A673 (cell line): ENCODE measurements around the gene CACNA2D3. TPM values are rescaled to one million over a fixed set of nuclear protein-coding genes. Genes with fewer than 3 reads are reported as not detected.

Experiments
- BruUV-seq: library from RNA; stranded (reverse); fragments of 400-500 nt; replicated peaks from 2 replicates; lab custom pipeline; 2021; lab: Mats Ljungman, UMichigan
- CTCF ChIA-PET: fragments of 300-600 bp; sonication (Branson Sonifier 250); formaldehyde crosslinking; loops from one replicate; lab custom pipeline; 2022; ENCODE audit warnings: antibody characterized with exemption; lab: Charles Lee
- POLR2A ChIA-PET: fragments of 300-600 bp; sonication (Branson Sonifier 250); formaldehyde crosslinking; loops from one replicate; lab custom pipeline; 2022; ENCODE audit warnings: antibody characterized with exemption; ENCODE audit not compliant: low non-redundant PET; lab: Charles Lee
- DNase-seq: peaks from one replicate; pipeline ENCODE4 v3.0.0-alpha.2; 2015; ENCODE audit warnings: low spot score
- H3K27ac ChIP-seq: fragments of 200-600 bp; sonication (generic); 2 replicates; pipeline ENCODE4 v1.5.1; 2016; ENCODE audit warnings: mixed run types, low read depth, mild to moderate bottlenecking, mixed read lengths, antibody characterized with exemption, low read length; ENCODE audit not compliant: poor library complexity, severe bottlenecking
- H3K27me3 ChIP-seq: fragments of 200-600 bp; sonication (generic); replicated peaks from 2 replicates; pipeline ENCODE4 v1.6.1; 2017; ENCODE audit warnings: mixed run types, low read depth, mild to moderate bottlenecking, mixed read lengths, antibody characterized with exemption, low read length; ENCODE audit not compliant: insufficient read depth, poor library complexity
- H3K36me3 ChIP-seq: fragments of 200-600 bp; sonication (generic); 2 replicates; pipeline ENCODE4 v1.6.1; 2016; ENCODE audit warnings: mixed run types, mild to moderate bottlenecking, mixed read lengths, antibody characterized with exemption, low read length; ENCODE audit not compliant: insufficient read depth, poor library complexity, severe bottlenecking
- H3K4me1 ChIP-seq: fragments of 200-600 bp; sonication (generic); 2 replicates; pipeline ENCODE4 v1.6.1; 2017; ENCODE audit warnings: mixed run types, mild to moderate bottlenecking, mixed read lengths, antibody characterized with exemption, low read length; ENCODE audit not compliant: insufficient read depth, poor library complexity, severe bottlenecking
- H3K4me3 ChIP-seq: fragments of 200-600 bp; sonication (generic); 2 replicates; pipeline ENCODE4 v1.5.1; 2016; ENCODE audit warnings: low read depth, mixed run types, mild to moderate bottlenecking, mixed read lengths, low read length; ENCODE audit not compliant: poor library complexity, severe bottlenecking
- H3K9me3 ChIP-seq: fragments of 200-600 bp; sonication (generic); 2 replicates; pipeline ENCODE4 v1.6.1; 2016; ENCODE audit warnings: mixed run types, low read depth, mild to moderate bottlenecking, mixed read lengths, antibody characterized with exemption, low read length; ENCODE audit not compliant: poor library complexity, severe bottlenecking
- EZH2 ChIP-seq: fragments of 200-600 bp; sonication (generic); IDR thresholded peaks from 2 replicates; pipeline ENCODE4 v1.6.1; 2017; ENCODE audit warnings: borderline replicate concordance, low read depth, mild to moderate bottlenecking, mixed read lengths, antibody characterized with exemption, low read length; ENCODE audit not compliant: poor library complexity, severe bottlenecking
- intact Hi-C: fragments of 100-400 bp; cut with micrococcal nuclease; formaldehyde crosslinking; loops from one replicate; pipeline ENCODE4 v1.10.0; 2022; ENCODE audit not compliant: unreplicated experiment
- total RNA-seq: library from RNA; stranded (reverse); gene quantifications from 2 replicates; pipeline ENCODE4 v1.2.3, GENCODE V29; 2021
- TF ChIP-seq, protein P1 (sequence below): fragments of 300-800, 200-600 bp; sonication (generic); conservative IDR thresholded peaks from 2 replicates; pipeline ENCODE4 v1.5.1; 2017; ENCODE audit warnings: low read depth, mild to moderate bottlenecking, antibody characterized with exemption, low read length, moderate library complexity, mixed read lengths

CACNA2D3 gene
- total RNA-seq, 1 experiment from 2014 or later: not detected

DNA sequence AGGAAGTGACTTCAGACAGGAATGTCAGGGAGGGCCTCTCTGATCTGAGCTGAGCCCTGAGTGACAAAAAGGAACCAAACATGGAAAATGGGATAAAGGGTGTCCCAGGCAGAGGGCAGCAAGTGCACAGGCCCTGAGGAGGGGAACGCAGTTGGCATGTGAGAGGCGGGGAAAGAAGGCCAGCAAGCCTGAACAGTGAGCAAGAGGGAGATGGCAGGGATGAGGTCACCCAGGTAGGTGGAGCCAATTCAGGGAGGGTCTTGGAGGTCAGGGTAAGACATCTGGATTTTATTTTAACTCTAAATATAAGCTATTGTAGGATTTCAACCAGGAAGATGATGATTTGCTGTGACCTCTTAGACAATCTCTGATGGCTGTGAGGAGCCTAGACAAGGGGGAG lies 637.8 kb downstream of the CACNA2D3 start:
- Histone ChIP-seq H3K4me1 (no peaks in the 10 kb centered on the region), H3K36me3 (no peaks in the 10 kb centered on the region), H3K4me3 (no peak overlapping the region), H3K27me3 (no peaks in the 10 kb centered on the region), H3K27ac (no peak overlapping the region), H3K9me3 (no peaks in the 10 kb centered on the region)
- no peak for DNase-seq
- no peak for TF ChIP-seq EZH2
- TF ChIP-seq, protein P1, sequence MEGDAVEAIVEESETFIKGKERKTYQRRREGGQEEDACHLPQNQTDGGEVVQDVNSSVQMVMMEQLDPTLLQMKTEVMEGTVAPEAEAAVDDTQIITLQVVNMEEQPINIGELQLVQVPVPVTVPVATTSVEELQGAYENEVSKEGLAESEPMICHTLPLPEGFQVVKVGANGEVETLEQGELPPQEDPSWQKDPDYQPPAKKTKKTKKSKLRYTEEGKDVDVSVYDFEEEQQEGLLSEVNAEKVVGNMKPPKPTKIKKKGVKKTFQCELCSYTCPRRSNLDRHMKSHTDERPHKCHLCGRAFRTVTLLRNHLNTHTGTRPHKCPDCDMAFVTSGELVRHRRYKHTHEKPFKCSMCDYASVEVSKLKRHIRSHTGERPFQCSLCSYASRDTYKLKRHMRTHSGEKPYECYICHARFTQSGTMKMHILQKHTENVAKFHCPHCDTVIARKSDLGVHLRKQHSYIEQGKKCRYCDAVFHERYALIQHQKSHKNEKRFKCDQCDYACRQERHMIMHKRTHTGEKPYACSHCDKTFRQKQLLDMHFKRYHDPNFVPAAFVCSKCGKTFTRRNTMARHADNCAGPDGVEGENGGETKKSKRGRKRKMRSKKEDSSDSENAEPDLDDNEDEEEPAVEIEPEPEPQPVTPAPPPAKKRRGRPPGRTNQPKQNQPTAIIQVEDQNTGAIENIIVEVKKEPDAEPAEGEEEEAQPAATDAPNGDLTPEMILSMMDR: no peak
- BruUV-seq: no TSS peak
- intact Hi-C loops: no loop called here
- ChIA-PET CTCF (no interaction called here), POLR2A (no interaction called here)

DNA sequence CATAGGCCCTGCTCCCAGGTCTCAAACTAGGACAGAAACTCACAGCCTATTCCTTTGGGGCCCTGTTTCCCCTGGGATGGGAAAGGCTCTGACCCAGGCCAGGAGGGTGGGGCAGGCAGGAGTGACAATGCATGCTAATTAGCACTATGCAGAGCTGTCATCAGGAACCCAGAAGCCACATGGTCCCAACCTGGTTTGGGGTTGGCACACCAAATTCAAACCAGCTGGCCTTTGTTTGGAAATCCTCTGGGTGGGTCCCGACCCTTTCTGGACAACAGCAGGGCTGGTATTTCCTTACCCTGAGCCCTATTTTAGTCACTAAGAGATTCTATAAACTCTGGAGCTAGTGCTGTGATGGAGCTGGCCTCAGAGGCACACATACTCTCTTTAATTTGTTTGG lies 639.3 kb downstream of the CACNA2D3 start:
- intact Hi-C loops: no loop called here
- DNase-seq: no peak
- no TSS peak for BruUV-seq
- H3K27me3 ChIP-seq: no peaks in the 10 kb centered on the region
- H3K27ac ChIP-seq: no peak overlapping the region
- H3K4me3 ChIP-seq: no peak overlapping the region
- POLR2A ChIA-PET: no interaction called here
- no peaks in the 10 kb centered on the region for H3K4me1 ChIP-seq
- H3K9me3 ChIP-seq: no peaks in the 10 kb centered on the region
- no peaks in the 10 kb centered on the region for H3K36me3 ChIP-seq
- TF ChIP-seq, protein P1: no peak
- no peak for TF ChIP-seq EZH2
- CTCF ChIA-PET: no interaction called here

DNA sequence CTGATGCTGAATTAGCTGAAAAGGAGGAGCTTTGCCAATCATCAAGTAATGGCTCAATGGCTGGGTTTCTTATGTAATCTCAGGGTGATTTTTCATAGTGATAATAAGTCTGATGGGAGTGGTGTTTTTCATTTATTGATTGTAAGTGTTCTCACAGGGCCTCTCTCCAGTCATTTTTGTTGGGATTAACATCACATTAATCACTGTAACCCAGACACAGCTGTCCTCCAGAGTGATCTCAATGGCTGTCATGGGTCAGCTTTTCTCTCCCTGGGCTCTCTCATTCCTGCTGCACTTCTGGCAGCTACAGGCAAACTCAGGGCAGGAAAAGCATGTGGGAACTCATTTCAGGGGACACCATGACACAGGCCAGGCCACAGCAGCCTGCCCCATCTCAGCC lies 642.6 kb downstream of the CACNA2D3 start:
- BruUV-seq: no TSS peak
- no peaks in the 10 kb centered on the region for H3K4me1 ChIP-seq
- H3K4me3 ChIP-seq: no peak overlapping the region
- no peak for DNase-seq
- H3K36me3 ChIP-seq: no peaks in the 10 kb centered on the region
- H3K27ac ChIP-seq: no peak overlapping the region
- intact Hi-C loops: no loop called here
- TF ChIP-seq EZH2: no peak
- TF ChIP-seq, protein P1: no peak
- ChIA-PET POLR2A (no interaction called here), CTCF (no interaction called here)
- no peaks in the 10 kb centered on the region for H3K27me3 ChIP-seq
- no peaks in the 10 kb centered on the region for H3K9me3 ChIP-seq
